ENCODE measurements around the gene JMJD7.

DNA sequence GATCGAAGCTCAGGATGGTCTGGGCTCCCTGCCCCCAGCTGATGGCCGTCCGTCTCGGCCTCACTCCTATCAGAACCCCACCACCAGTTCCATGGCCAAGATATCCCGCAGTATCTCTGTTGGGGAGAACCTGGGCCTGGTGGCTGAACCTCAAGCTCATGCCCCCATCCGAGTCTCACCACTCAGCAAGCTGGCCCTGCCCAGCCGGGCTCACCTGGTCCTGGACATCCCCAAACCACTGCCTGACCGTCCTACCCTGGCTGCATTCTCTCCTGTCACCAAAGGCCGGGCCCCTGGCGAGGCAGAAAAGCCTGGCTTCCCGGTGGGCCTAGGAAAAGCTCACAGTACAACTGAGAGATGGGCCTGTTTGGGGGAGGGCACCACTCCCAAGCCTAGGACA, 4.4 kb upstream of the JMJD7 start:
- TF ChIP-seq ZNF830 (CRISPR knock-in tag; IDR thresholded peaks at IDR 0.05) = no peak
- TF ChIP-seq FOXA1 (IDR thresholded peaks at IDR 0.05; ENCODE audit: borderline replicate concordance) = no peak
